GM21367 (cell line): Measurements from ENCODE around the gene TECR.
"Not testable (repeated sequence)": the region's sequence is repeated elsewhere in the genome, so short reads cannot be mapped to it uniquely, and the experiment has no call there.

Source experiments
- ATAC-seq: cut with Tn5 transposase; IDR thresholded peaks from one replicate; pipeline ENCODE4 v1.9.1; 2021; ENCODE audit not compliant: unreplicated experiment

TECR gene

GRCh38 chr19:14580623-14581237 lies 51.3 kb downstream of the TECR start:
- no peak for ATAC-seq

GRCh38 chr19:14582894-14583340 lies 53.5 kb downstream of the TECR start, which contains the start of gene CLEC17A:
CLEC17A (plus strand) TSS chr19:14583084; CDS start chr19:14583161, 77 bp downstream.
- ATAC-seq = no peak

GRCh38 chr19:14584372-14584771 lies 55.0 kb downstream of the TECR start:
- ATAC-seq = not testable (repeated sequence)

- peak; percentile 55 for ATAC-seq
Measured at GRCh38 chr19:14585187-14585586, 55.8 kb downstream of the TECR start.

- not testable (repeated sequence) for ATAC-seq
Measured at GRCh38 chr19:14589433-14589832, 60.0 kb downstream of the TECR start.

- ATAC-seq = no peak
Measured at GRCh38 chr19:14595558-14595957, 66.2 kb downstream of the TECR start.

GRCh38 chr19:14599548-14600147 lies 70.3 kb downstream of the TECR start:
- ATAC-seq = no peak

GRCh38 chr19:14603990-14604387 lies 74.6 kb downstream of the TECR start:
- ATAC-seq = peak; percentile 61

GRCh38 chr19:14606627-14607026 lies 77.2 kb downstream of the TECR start:
- ATAC-seq = no peak

GRCh38 chr19:14611051-14611450 lies 81.7 kb downstream of the TECR start:
- ATAC-seq = no peak

GRCh38 chr19:14612242-14612641 lies 82.8 kb downstream of the TECR start:
- not testable (repeated sequence) for ATAC-seq

GRCh38 chr19:14612657-14613056 lies 83.3 kb downstream of the TECR start:
- no peak for ATAC-seq

- not testable (repeated sequence) for ATAC-seq
Measured at GRCh38 chr19:14613399-14614098, 84.2 kb downstream of the TECR start.

- no peak for ATAC-seq
Measured at GRCh38 chr19:14614099-14614412, 84.7 kb downstream of the TECR start.
